HEK293T (cell line): ENCODE results near the gene PAFAH1B1.

ENCODE experiments used
- ELF4 ChIP-seq: fragments of 450-650 bp; IDR thresholded peaks from 2 replicates; pipeline ENCODE4 v1.6.1; 2017; ENCODE audit warnings: antibody characterized with exemption
- FOXM1 ChIP-seq: fragments of 450-650 bp; IDR thresholded peaks from 2 replicates; pipeline ENCODE4 v1.6.1; 2017; ENCODE audit warnings: mild to moderate bottlenecking, borderline replicate concordance
- L3MBTL2 ChIP-seq: fragments of 450-650 bp; conservative IDR thresholded peaks from 2 replicates; pipeline ENCODE4 v1.6.1; 2016; ENCODE audit warnings: mild to moderate bottlenecking
- ZNF384 ChIP-seq: fragments of 450-650 bp; IDR thresholded peaks from 2 replicates; pipeline ENCODE4 v1.6.1; 2016

DNA sequence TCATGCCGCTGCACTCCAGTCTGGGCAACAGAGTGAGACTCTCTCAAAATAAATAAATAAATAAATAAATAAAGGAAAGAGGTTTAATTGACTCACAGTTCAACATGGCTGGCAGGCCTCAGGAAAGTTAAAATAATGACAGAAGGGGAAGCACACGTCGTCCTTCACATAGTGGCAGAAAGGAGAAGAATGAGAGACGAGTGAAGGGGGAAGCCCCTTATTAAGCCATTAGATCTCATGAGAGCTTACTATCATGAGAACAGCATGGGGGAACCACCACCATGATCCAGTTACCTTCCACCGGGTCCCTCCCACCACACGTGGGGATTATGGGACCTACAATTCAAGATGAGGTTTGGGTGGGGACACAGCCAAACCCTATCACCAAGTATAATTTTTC, 54.5 kb downstream of the PAFAH1B1 start:
- TF ChIP-seq L3MBTL2 (no peak), ZNF384 (no peak), ELF4 (no peak), FOXM1 (no peak)
